Naive thymus-derived CD4-positive, alpha-beta T cell (primary cell): ENCODE measurements around the gene TAPBP. TPM values are rescaled to one million over a fixed set of nuclear protein-coding genes. Genes with fewer than 3 reads are reported as not detected.

Source experiments
- ATAC-seq: fragments of 150-1000 bp; cut with Tn5 transposase; 2 replicates; pipeline ENCODE4 v1.10.0; 2021; ENCODE audit warnings: mild to moderate bottlenecking, moderate library complexity
- CTCF ChIA-PET: fragments of 350-600 bp; sonication (Branson Sonifier 250); formaldehyde crosslinking; loops from one replicate; lab custom pipeline; 2021; ENCODE audit warnings: antibody characterized with exemption; lab: Charles Lee
- POLR2A ChIA-PET: fragments of 350-600 bp; sonication (Branson Sonifier 250); formaldehyde crosslinking; loops from one replicate; lab custom pipeline; 2021; ENCODE audit warnings: antibody characterized with exemption, inconsistent platforms; lab: Charles Lee
- DNase-seq, 9 donors: peaks; one replicate each; pipeline versions ENCODE4 v3.0.0 to v3.0.0-alpha.2; 2020 to 2022; ENCODE audit warnings: mixed read lengths in 1 of 9
- H3K27ac ChIP-seq: one replicate; pipeline ENCODE4 v1.7.0; 2013; ENCODE audit warnings: mild to moderate bottlenecking, low read depth, low read length, moderate library complexity
- H3K27me3 ChIP-seq, 2 donors: one replicate each; pipeline ENCODE4 v1.7.0; 2013; ENCODE audit warnings: low read length in 2 of 2, mild to moderate bottlenecking in 2 of 2, moderate library complexity in 2 of 2; ENCODE audit not compliant: control insufficient read depth in 2 of 2, insufficient read depth in 2 of 2
- H3K36me3 ChIP-seq, 3 experiments: 1 replicate in 2 of 3; 2 replicates in 1 of 3; pipeline ENCODE4 v1.7.0; 2013; ENCODE audit warnings: low read length in 3 of 3, mild to moderate bottlenecking in 3 of 3, moderate library complexity in 1 of 3; ENCODE audit not compliant: insufficient read depth in 3 of 3, control insufficient read depth in 2 of 3
- H3K4me1 ChIP-seq, 2 donors: one replicate each; pipeline ENCODE4 v1.7.0; 2013; ENCODE audit warnings: low read length in 2 of 2, mild to moderate bottlenecking in 2 of 2, moderate library complexity in 1 of 2; ENCODE audit not compliant: control insufficient read depth in 2 of 2, insufficient read depth in 2 of 2
- H3K4me3 ChIP-seq: 2 replicates; pipeline ENCODE4 v1.7.0; 2013; ENCODE audit warnings: mild to moderate bottlenecking, low read length
- H3K9me3 ChIP-seq, 3 experiments: 1 replicate in 2 of 3; 2 replicates in 1 of 3; pipeline ENCODE4 v1.7.0; 2013; ENCODE audit warnings: low read length in 3 of 3; ENCODE audit not compliant: control insufficient read depth in 2 of 3
- H3K27ac Mint-ChIP-seq, 9 donors: one replicate each; pipeline ENCODE4 v1.8.0; 2020 to 2022; ENCODE audit warnings: mixed read lengths in 9 of 9, mild to moderate bottlenecking in 8 of 9, moderate library complexity in 5 of 9, inconsistent platforms in 2 of 9
- H3K27me3 Mint-ChIP-seq, 5 donors: one replicate each; pipeline ENCODE4 v1.8.0; 2021 to 2022; ENCODE audit warnings: mixed read lengths in 5 of 5, mild to moderate bottlenecking in 1 of 5
- H3K36me3 Mint-ChIP-seq, 5 donors: one replicate each; pipeline ENCODE4 v1.8.0; 2020 to 2022; ENCODE audit warnings: mixed read lengths in 5 of 5, mild to moderate bottlenecking in 3 of 5, inconsistent platforms in 1 of 5
- H3K4me1 Mint-ChIP-seq, 7 donors: one replicate each; pipeline ENCODE4 v1.8.0; 2020 to 2022; ENCODE audit warnings: mixed read lengths in 7 of 7, mild to moderate bottlenecking in 3 of 7, inconsistent platforms in 1 of 7
- H3K4me3 Mint-ChIP-seq, 10 donors: one replicate each; pipeline ENCODE4 v1.8.0; 2020 to 2022; ENCODE audit warnings: mild to moderate bottlenecking in 10 of 10, mixed read lengths in 10 of 10, moderate library complexity in 6 of 10, inconsistent platforms in 2 of 10
- H3K9me3 Mint-ChIP-seq, 11 donors: one replicate each; pipeline ENCODE4 v1.8.0; 2020 to 2022; ENCODE audit warnings: mixed read lengths in 11 of 11, mild to moderate bottlenecking in 4 of 11, inconsistent platforms in 1 of 11, moderate library complexity in 1 of 11
- intact Hi-C, 2 donors: fragments of 100-400 bp; cut with micrococcal nuclease; formaldehyde crosslinking; loops; one replicate each; pipeline ENCODE4 v1.15.1; 2023
- polyA plus RNA-seq, 2 donors: library from polyadenylated mRNA; unstranded; fragments of 300-500 nt; fragmentation: Illumina TruSeq; gene quantifications; one replicate each; pipeline ENCODE4 v1.2.3, GENCODE V29; 2021
- total RNA-seq, 6 experiments: library from RNA in 5 of 6; stranded (reverse) in 5 of 6; gene quantifications; 1 replicate in 5 of 6; 2 replicates in 1 of 6; pipeline ENCODE4 v1.2.3 and lab custom pipeline; 2021 to 2026

Gene TAPBP
- total and polyA plus RNA-seq, 7 experiments from 2014 or later: 196 to 386 (median 287) TPM

DNA sequence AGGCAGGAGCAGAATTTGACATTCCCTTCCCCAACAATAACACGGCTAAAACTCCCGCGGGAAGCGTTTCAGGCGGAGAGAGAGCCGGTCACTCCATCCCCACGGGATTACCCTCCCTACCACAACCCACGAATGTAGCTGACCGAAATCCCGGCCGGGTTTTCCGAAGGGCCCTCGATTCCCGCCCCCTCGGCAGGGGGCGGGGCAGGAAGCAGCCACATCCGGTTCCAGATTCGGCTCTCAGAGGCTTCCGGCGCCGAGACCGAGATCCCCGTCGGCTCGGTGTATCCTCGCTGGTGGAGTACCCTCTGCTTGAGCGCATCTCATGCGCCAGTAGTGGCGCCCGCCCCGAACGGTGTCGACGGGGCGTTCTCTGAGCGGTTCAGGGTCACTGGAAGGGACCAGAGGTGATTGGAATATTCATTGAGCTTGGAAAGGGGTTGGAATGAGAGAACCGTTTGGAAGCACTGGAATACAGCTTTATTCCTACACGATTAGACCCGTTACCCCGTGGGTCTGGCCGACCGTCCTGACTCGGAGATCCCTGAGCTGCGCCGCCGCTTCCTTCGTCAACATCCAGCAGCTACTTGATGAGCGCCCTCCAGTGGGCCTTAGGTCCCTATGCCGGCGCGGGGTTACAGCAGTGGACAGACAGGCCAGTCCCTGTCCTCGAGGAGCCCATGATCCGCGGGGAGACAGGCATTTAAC, 14.5 kb downstream of the TAPBP start:
- Mint-ChIP-seq H3K27ac (peak overlapping the region; percentile 95 to 100 (median 99)), H3K27me3 (peaks cover 0 to 3% (median 0%) of the 10 kb centered on the region in 5 donors), H3K9me3 (peaks cover 0 to 7% (median 0%) of the 10 kb centered on the region in 11 donors), H3K36me3 (peaks cover 4 to 24% (median 7%) of the 10 kb centered on the region in 5 donors), H3K4me3 (peak overlapping the region; percentile 95 to 100 (median 99)), H3K4me1 (peaks cover 25 to 48% (median 38%) of the 10 kb centered on the region in 7 donors)
- Histone ChIP-seq H3K36me3 (peaks cover 6 to 53% (median 10%) of the 10 kb centered on the region in 3 experiments), H3K27ac (peak overlapping the region; percentile 92), H3K4me1 (peaks cover 5 to 10% of the 10 kb centered on the region in 2 donors), H3K9me3 (no peaks in the 10 kb centered on the region), H3K4me3 (peak overlapping the region; percentile 78), H3K27me3 (no peaks in the 10 kb centered on the region)
- ChIA-PET CTCF (interaction anchor here (0.7 to 2.7 kb wide), 11 partner anchors 10 to 401 kb away, joined by 3 to 20 read pairs (median 5); partner anchors contain the start of genes PFDN6, RPS18, VPS52 and WDR46), POLR2A (interaction anchor here (0.6 to 4.6 kb wide), 16 partner anchors 8 to 1647 kb away, joined by 3 to 70 read pairs (median 8); partner anchors contain the start of genes B3GALT4, HSD17B8, PFDN6 and RING1)
- DNase-seq (peak; percentile 89 to 96 (median 93)), ATAC-seq (peak; percentile 88)
- intact Hi-C loops: loop anchor here (1.0 to 5.0 kb wide), 13 partner anchors 10 to 327 kb away; partner anchors contain the start of genes B3GALT4 (in 2 of the 2), KIFC1 (in 2 of the 2), PFDN6 (in 2 of the 2) and VPS52 (in 2 of the 2)

GRCh38 chr6:33298773-33299236, 15.1 kb downstream of the TAPBP start, which contains the start of gene RGL2:
Gene RGL2 (minus strand): TSS chr6:33298942. CDS start chr6:33298610, 332 bp downstream.
- ATAC-seq: peak; percentile 44
- H3K9me3 Mint-ChIP-seq: peaks cover 0 to 9% (median 0%) of the 10 kb centered on the region in 11 donors
- H3K27ac Mint-ChIP-seq: peak within 1 kb of the TSS; percentile 96 to 100 (median 99)
- H3K27me3 Mint-ChIP-seq: peaks cover 0 to 3% (median 0%) of the 10 kb centered on the region in 5 donors
- peaks cover 24 to 46% (median 35%) of the 10 kb centered on the region in 7 donors for H3K4me1 Mint-ChIP-seq
- no peaks in the 10 kb centered on the region for H3K9me3 ChIP-seq
- H3K4me3 ChIP-seq: peak within 1 kb of the TSS; percentile 78
- peaks cover 5 to 10% of the 10 kb centered on the region in 2 donors for H3K4me1 ChIP-seq
- peak in 3 of 9 donors; percentile 46 to 68 (median 61) for DNase-seq
- CTCF ChIA-PET: interaction anchor here (0.7 to 2.7 kb wide), 9 partner anchors 9 to 157 kb away, joined by 3 to 20 read pairs (median 6); partner anchors contain the start of genes PFDN6, RPS18, VPS52 and WDR46
- POLR2A ChIA-PET: interaction anchor here (1.1 to 4.6 kb wide), 12 partner anchors 7 to 126 kb away, joined by 3 to 70 read pairs (median 22); partner anchors contain the start of genes B3GALT4, HSD17B8, PFDN6 and RING1
- intact Hi-C loops: loop anchor here (1.0 to 5.0 kb wide), 13 partner anchors 10 to 327 kb away; partner anchors contain the start of genes B3GALT4 (in 2 of the 2), KIFC1 (in 2 of the 2), PFDN6 (in 2 of the 2) and VPS52 (in 2 of the 2)
- H3K27ac ChIP-seq: peak within 1 kb of the TSS; percentile 92
- peaks cover 4 to 53% (median 5%) of the 10 kb centered on the region in 3 experiments for H3K36me3 ChIP-seq
- no peaks in the 10 kb centered on the region for H3K27me3 ChIP-seq
- peak within 1 kb of the TSS; percentile 95 to 100 (median 99) for H3K4me3 Mint-ChIP-seq
- peaks cover 4 to 25% (median 8%) of the 10 kb centered on the region in 5 donors for H3K36me3 Mint-ChIP-seq

- ChIA-PET CTCF (interaction anchor here (0.6 to 1.7 kb wide), 2 partner anchors 20 to 47 kb away, joined by 4 read pairs; partner anchors contain the start of gene ZBTB22), POLR2A (interaction anchor here (1.0 to 4.6 kb wide), 9 partner anchors 10 to 119 kb away, joined by 3 to 70 read pairs (median 35); partner anchors contain the start of genes B3GALT4, PFDN6, RING1 and RPS18)
- peaks cover 5 to 10% of the 10 kb centered on the region in 2 donors for H3K4me1 ChIP-seq
- peak overlapping the region; percentile 96 to 100 (median 97) for H3K27ac Mint-ChIP-seq
- DNase-seq: peak; percentile 38 to 79 (median 68)
- peaks cover 0 to 3% (median 0%) of the 10 kb centered on the region in 5 donors for H3K27me3 Mint-ChIP-seq
- intact Hi-C loops: loop anchor here (2.0 to 5.0 kb wide), 3 partner anchors 93 to 326 kb away; partner anchors contain the start of gene KIFC1 (in 1 of the 2)
- H3K36me3 Mint-ChIP-seq: peaks cover 0 to 22% (median 4%) of the 10 kb centered on the region in 5 donors
- no peaks in the 10 kb centered on the region for H3K27me3 ChIP-seq
- H3K9me3 ChIP-seq: no peaks in the 10 kb centered on the region
- H3K27ac ChIP-seq: peak overlapping the region; percentile 92
- peak overlapping the region; percentile 78 for H3K4me3 ChIP-seq
- peaks cover 19 to 40% (median 30%) of the 10 kb centered on the region in 7 donors for H3K4me1 Mint-ChIP-seq
- ATAC-seq: peak; percentile 51
- H3K36me3 ChIP-seq: peaks cover 2 to 56% (median 4%) of the 10 kb centered on the region in 3 experiments
- peaks cover 0 to 9% (median 0%) of the 10 kb centered on the region in 11 donors for H3K9me3 Mint-ChIP-seq
- peak overlapping the region; percentile 95 to 100 (median 99) for H3K4me3 Mint-ChIP-seq
Measured at GRCh38 chr6:33297956-33298772, 15.7 kb downstream of the TAPBP start.

- H3K27ac ChIP-seq: peak overlapping the region; percentile 92
- H3K36me3 ChIP-seq: peaks cover 0 to 63% (median 4%) of the 10 kb centered on the region in 3 experiments
- peaks cover 5 to 10% of the 10 kb centered on the region in 2 donors for H3K4me1 ChIP-seq
- H3K4me3 ChIP-seq: peak overlapping the region; percentile 39
- intact Hi-C loops: loop anchor here (5.0 kb wide), 2 partner anchors 130 to 325 kb away; no protein-coding TSS in a partner anchor
- Mint-ChIP-seq H3K4me1 (peaks cover 19 to 40% (median 30%) of the 10 kb centered on the region in 7 donors), H3K27ac (peak overlapping the region; percentile 71 to 98 (median 91)), H3K9me3 (peaks cover 0 to 9% (median 0%) of the 10 kb centered on the region in 11 donors), H3K4me3 (peak overlapping the region; percentile 45 to 99 (median 86)), H3K27me3 (peaks cover 0 to 3% (median 0%) of the 10 kb centered on the region in 5 donors), H3K36me3 (peaks cover 0 to 24% (median 6%) of the 10 kb centered on the region in 5 donors)
- no peaks in the 10 kb centered on the region for H3K9me3 ChIP-seq
- no peak for DNase-seq
- ChIA-PET POLR2A (interaction anchor here (0.7 to 4.6 kb wide), 10 partner anchors 9 to 120 kb away, joined by 3 to 70 read pairs (median 34); partner anchors contain the start of genes B3GALT4, PFDN6, RPS18 and TAPBP), CTCF (interaction anchor here (0.6 to 1.3 kb wide), 2 partner anchors 20 to 47 kb away, joined by 3 to 4 read pairs; no protein-coding TSS in a partner anchor)
- no peaks in the 10 kb centered on the region for H3K27me3 ChIP-seq
- ATAC-seq: no peak
Measured at GRCh38 chr6:33297406-33297955, 16.4 kb downstream of the TAPBP start.

- intact Hi-C loops: loop anchor here (5.0 kb wide), 2 partner anchors 130 to 325 kb away; no protein-coding TSS in a partner anchor
- ATAC-seq: no peak
- no peak for DNase-seq
- H3K27ac Mint-ChIP-seq: peak overlapping the region; percentile 19 to 98 (median 90)
- peak overlapping the region; percentile 53 to 99 (median 86) for H3K4me3 Mint-ChIP-seq
- H3K9me3 Mint-ChIP-seq: peaks cover 0 to 9% (median 0%) of the 10 kb centered on the region in 11 donors
- Histone ChIP-seq H3K27me3 (no peaks in the 10 kb centered on the region), H3K9me3 (no peaks in the 10 kb centered on the region), H3K27ac (peak overlapping the region; percentile 92), H3K4me3 (no peak overlapping the region), H3K36me3 (peaks cover 0 to 66% (median 4%) of the 10 kb centered on the region in 3 experiments), H3K4me1 (peaks cover 5 to 10% of the 10 kb centered on the region in 2 donors)
- peaks cover 0 to 24% (median 6%) of the 10 kb centered on the region in 5 donors for H3K36me3 Mint-ChIP-seq
- H3K4me1 Mint-ChIP-seq: peaks cover 19 to 40% (median 30%) of the 10 kb centered on the region in 7 donors
- ChIA-PET POLR2A (interaction anchor here (0.7 to 4.6 kb wide), 10 partner anchors 9 to 120 kb away, joined by 3 to 70 read pairs (median 34); partner anchors contain the start of genes B3GALT4, PFDN6, RPS18 and TAPBP), CTCF (interaction anchor here (1.3 kb wide), 1 partner anchor 19 kb away, joined by 3 read pairs; no protein-coding TSS in a partner anchor)
- H3K27me3 Mint-ChIP-seq: peaks cover 0 to 3% (median 0%) of the 10 kb centered on the region in 5 donors
Measured at GRCh38 chr6:33296797-33297405, 17.0 kb downstream of the TAPBP start.
